ENCODE measurements around the gene SNAP47. TPM values are rescaled to one million over a fixed set of nuclear protein-coding genes. Genes with fewer than 3 reads are reported as not detected.

SNAP47 gene
- total RNA-seq, 1 donor from 2014 or later, result 52.8 TPM

- H3K9me3 ChIP-seq (ENCODE audit: low read depth), result no peaks in the 10 kb centered on the region
- peak overlapping the region; percentile 83 for H2AFZ ChIP-seq (replicated peaks)
- H3K27ac ChIP-seq, result no peak overlapping the region
- Mint-ChIP-seq H3K36me3 (peaks cover 5% of the 10 kb centered on the region), H3K4me3 (peak overlapping the region; percentile 83), H3K4me1 (peaks cover 13% of the 10 kb centered on the region), H3K27me3 (ENCODE audit: insufficient read depth, low read depth) (peaks cover 26% of the 10 kb centered on the region), H3K27ac (no peak overlapping the region), H3K9me3 (no peaks in the 10 kb centered on the region)
- no peaks in the 10 kb centered on the region for H3K36me3 ChIP-seq
- no peak overlapping the region for H3K9ac ChIP-seq
- H3K27me3 ChIP-seq, result peaks cover 41% of the 10 kb centered on the region
- no peaks in the 10 kb centered on the region for H3K79me2 ChIP-seq (ENCODE audit: low read depth)
- no peaks in the 10 kb centered on the region for H3K4me1 ChIP-seq
- H3K4me2 ChIP-seq, result peak overlapping the region; percentile 100
- H3F3A ChIP-seq (ENCODE audit: low read depth), result peaks cover 16% of the 10 kb centered on the region
- DNase-seq (ENCODE audit: low spot score), result no peak
- TF ChIP-seq EZH2 (IDR thresholded peaks at IDR 0.05), result peak; percentile 51
- TF ChIP-seq, protein P1, sequence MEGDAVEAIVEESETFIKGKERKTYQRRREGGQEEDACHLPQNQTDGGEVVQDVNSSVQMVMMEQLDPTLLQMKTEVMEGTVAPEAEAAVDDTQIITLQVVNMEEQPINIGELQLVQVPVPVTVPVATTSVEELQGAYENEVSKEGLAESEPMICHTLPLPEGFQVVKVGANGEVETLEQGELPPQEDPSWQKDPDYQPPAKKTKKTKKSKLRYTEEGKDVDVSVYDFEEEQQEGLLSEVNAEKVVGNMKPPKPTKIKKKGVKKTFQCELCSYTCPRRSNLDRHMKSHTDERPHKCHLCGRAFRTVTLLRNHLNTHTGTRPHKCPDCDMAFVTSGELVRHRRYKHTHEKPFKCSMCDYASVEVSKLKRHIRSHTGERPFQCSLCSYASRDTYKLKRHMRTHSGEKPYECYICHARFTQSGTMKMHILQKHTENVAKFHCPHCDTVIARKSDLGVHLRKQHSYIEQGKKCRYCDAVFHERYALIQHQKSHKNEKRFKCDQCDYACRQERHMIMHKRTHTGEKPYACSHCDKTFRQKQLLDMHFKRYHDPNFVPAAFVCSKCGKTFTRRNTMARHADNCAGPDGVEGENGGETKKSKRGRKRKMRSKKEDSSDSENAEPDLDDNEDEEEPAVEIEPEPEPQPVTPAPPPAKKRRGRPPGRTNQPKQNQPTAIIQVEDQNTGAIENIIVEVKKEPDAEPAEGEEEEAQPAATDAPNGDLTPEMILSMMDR (IDR thresholded peaks at IDR 0.05), result no peak
- TF ChIP-seq EZH2phosphoT487 (IDR thresholded peaks at IDR 0.05), result peak; percentile 20
- H4K20me1 ChIP-seq (ENCODE audit: low read depth), result peaks cover 4% of the 10 kb centered on the region
- H3K4me3 ChIP-seq, result peak overlapping the region; percentile 75
These were observed 51.7 kb downstream of the SNAP47 start for GRCh38 chr1:227786673-227787512.

DNA sequence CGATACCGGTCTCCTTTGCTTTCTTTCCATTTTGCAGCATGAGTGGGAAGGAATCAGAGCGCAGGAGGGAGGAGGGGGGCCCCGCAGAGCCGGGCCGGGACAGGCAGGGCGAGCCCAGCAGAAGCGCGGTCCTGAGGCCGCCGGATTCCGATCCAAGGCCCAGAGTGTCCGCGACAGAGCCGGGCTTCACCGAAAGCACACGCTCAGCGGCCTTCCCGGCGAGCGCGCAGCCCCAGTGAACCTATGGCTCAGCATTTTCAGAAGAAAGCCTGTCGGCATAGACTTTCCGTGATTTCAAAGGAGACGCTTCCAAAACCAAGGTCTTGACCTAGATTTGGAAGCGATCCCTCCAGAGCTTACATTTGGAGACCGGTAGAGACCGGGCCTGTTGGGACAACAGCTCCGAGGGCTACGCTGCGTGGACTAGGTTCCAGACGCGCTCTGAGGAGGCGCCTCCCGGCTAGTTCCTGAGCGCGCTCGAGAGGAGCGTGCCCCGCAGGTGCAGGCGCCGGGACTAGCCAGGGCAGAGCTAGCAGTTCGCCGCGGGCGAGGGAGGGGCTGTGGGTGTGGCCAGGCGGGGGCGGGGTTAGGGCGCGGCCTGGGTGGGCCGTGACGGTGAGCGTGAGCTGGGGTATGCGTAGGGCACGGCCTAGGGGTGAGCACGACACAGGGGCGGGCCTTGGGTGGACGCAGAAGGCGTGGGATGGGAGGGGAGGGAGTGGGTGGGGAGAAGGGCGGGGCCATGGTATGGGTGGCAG, 52.5 kb downstream of the SNAP47 start:
- Mint-ChIP-seq H3K27me3 (ENCODE audit: insufficient read depth, low read depth) (peaks cover 26% of the 10 kb centered on the region), H3K27ac (no peak overlapping the region)
- H3K4me2 ChIP-seq, result peak overlapping the region; percentile 100

GRCh38 chr1:227788271-227789083, 53.2 kb downstream of the SNAP47 start:
- no peaks in the 10 kb centered on the region for H3K9me3 ChIP-seq (ENCODE audit: low read depth)
- no peak for TF ChIP-seq EZH2 (IDR thresholded peaks at IDR 0.05)
- peak; percentile 14 for TF ChIP-seq EZH2phosphoT487 (IDR thresholded peaks at IDR 0.05)
- TF ChIP-seq, protein P1 (IDR thresholded peaks at IDR 0.05), result no peak
- no peaks in the 10 kb centered on the region for H3K79me2 ChIP-seq (ENCODE audit: low read depth)
- Mint-ChIP-seq H3K36me3 (no peaks in the 10 kb centered on the region), H3K9me3 (no peaks in the 10 kb centered on the region), H3K27me3 (ENCODE audit: insufficient read depth, low read depth) (peaks cover 28% of the 10 kb centered on the region), H3K4me1 (peaks cover 16% of the 10 kb centered on the region), H3K27ac (no peak overlapping the region), H3K4me3 (peak overlapping the region; percentile 83)
- peaks cover 4% of the 10 kb centered on the region for H3K4me1 ChIP-seq
- peaks cover 41% of the 10 kb centered on the region for H3K27me3 ChIP-seq
- peaks cover 4% of the 10 kb centered on the region for H4K20me1 ChIP-seq (ENCODE audit: low read depth)
- peak overlapping the region; percentile 100 for H3K4me2 ChIP-seq
- H3K27ac ChIP-seq, result no peak overlapping the region
- H3K36me3 ChIP-seq, result no peaks in the 10 kb centered on the region
- peak overlapping the region; percentile 75 for H3K4me3 ChIP-seq
- H2AFZ ChIP-seq (replicated peaks), result no peak overlapping the region
- H3K9ac ChIP-seq, result no peak overlapping the region
- H3F3A ChIP-seq (ENCODE audit: low read depth), result peaks cover 16% of the 10 kb centered on the region
- peak; percentile 92 for DNase-seq (ENCODE audit: low spot score)

More for the DNA sequence above, 52.5 kb downstream of the SNAP47 start:
- Histone ChIP-seq H3K27ac (no peak overlapping the region), H3K9ac (no peak overlapping the region), H3K9me3 (ENCODE audit: low read depth) (no peaks in the 10 kb centered on the region), H3K4me3 (peak overlapping the region; percentile 75), H2AFZ (replicated peaks) (peak overlapping the region; percentile 83), H3K79me2 (ENCODE audit: low read depth) (no peaks in the 10 kb centered on the region), H3K4me1 (no peaks in the 10 kb centered on the region), H3K36me3 (no peaks in the 10 kb centered on the region), H3K27me3 (peaks cover 41% of the 10 kb centered on the region), H3F3A (ENCODE audit: low read depth) (peaks cover 16% of the 10 kb centered on the region), H4K20me1 (ENCODE audit: low read depth) (peaks cover 4% of the 10 kb centered on the region)
- H3K4me1 Mint-ChIP-seq, result peaks cover 16% of the 10 kb centered on the region
- H3K4me3 Mint-ChIP-seq, result peak overlapping the region; percentile 83
- TF ChIP-seq EZH2 (IDR thresholded peaks at IDR 0.05) (peak; percentile 25), EZH2phosphoT487 (IDR thresholded peaks at IDR 0.05) (peak; percentile 19)
- TF ChIP-seq, protein P1 (IDR thresholded peaks at IDR 0.05), result no peak
- no peaks in the 10 kb centered on the region for H3K9me3 Mint-ChIP-seq
- peaks cover 2% of the 10 kb centered on the region for H3K36me3 Mint-ChIP-seq
- peak; percentile 95 for DNase-seq (ENCODE audit: low spot score)
